Measurements from ENCODE around the gene GFOD1. TPM values are rescaled to one million over a fixed set of nuclear protein-coding genes. Genes with fewer than 3 reads are reported as not detected.
"Not testable (repeated sequence)": the region's sequence is repeated elsewhere in the genome, so short reads cannot be mapped to it uniquely, and the experiment has no call there.

Gene GFOD1
- polyA plus RNA-seq, 3 donors: 1.7 to 2.2 (median 1.9) TPM

DNA sequence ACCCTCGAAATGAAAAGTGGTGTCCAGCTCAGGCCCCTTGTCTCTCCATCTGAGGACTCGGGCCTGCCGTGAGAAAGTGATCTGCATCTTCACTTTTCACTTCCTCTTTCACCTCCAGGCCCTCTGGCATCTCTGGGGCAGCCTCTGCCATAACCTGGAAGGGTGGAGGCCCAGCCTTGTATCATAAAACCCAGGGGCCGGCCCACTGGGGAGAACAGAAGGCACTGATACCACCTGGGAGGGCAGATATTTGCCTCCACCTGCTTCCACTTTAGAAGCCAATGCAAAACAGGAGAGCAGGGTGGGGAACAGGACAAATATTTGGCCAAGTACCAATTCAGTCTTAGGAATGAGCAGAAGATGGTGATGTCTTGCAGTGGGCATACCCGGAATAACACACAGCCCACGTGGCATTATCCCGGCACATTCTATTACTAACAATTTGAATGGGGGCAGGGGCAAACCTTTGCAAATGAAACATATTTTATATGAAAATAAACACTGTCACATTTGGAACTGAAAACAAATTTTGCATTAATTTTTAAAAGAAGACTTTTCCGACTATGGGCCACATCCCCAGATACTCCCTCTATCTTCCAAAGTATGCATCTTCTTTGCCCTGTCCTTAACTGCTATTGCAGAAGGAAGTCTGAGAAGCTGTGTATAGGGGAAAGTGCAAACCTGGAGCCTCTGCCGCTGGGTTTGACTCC is 89.9 kb downstream of the GFOD1 start:
- no peak for DNase-seq (ENCODE audit: extremely low read depth in 1 of 11, low read depth in 9 of 11, low spot score in 4 of 11)

DNA sequence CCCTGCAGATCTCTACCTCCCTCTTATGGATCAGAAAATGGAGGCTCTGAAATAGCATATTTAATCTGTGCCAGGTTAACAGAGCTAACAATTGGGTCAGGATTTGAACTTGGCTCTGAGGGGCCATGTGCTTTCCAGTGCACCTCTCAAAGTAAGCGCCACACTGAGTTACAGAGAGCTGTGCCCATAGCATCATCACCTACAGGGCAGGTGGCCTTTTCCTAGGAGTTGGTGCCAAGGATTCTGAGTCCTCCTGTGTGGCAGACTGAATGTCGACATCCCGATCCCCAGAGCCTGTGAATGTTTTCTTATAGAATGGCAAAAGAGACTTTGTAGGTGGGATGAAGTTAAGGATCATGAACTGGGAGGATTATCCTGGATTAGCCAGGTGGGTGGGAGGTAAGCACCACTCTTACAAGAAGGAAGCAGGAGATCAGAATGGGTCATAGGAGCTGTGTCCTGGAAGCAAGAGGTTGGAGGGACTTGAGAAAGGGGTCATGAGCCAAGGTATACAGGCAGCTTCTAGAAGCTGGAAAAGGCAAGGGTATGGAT is 91.1 kb downstream of the GFOD1 start:
- no peak for DNase-seq (ENCODE audit: extremely low read depth in 1 of 11, low read depth in 9 of 11, low spot score in 4 of 11)

- peak in 2 of 11 donors; percentile 36 to 38 for DNase-seq (ENCODE audit: extremely low read depth in 1 of 11, low read depth in 9 of 11, low spot score in 4 of 11)
These were observed 91.8 kb downstream of the GFOD1 start for GRCh38 chr6:13395272-13396237.

GRCh38 chr6:13392462-13392861 is 94.9 kb downstream of the GFOD1 start:
- no peak for DNase-seq (ENCODE audit: extremely low read depth in 1 of 11, low read depth in 9 of 11, low spot score in 4 of 11)

- DNase-seq (ENCODE audit: extremely low read depth in 1 of 11, low read depth in 9 of 11, low spot score in 4 of 11): no peak
These were observed 95.9 kb downstream of the GFOD1 start for GRCh38 chr6:13391537-13391936.

DNA sequence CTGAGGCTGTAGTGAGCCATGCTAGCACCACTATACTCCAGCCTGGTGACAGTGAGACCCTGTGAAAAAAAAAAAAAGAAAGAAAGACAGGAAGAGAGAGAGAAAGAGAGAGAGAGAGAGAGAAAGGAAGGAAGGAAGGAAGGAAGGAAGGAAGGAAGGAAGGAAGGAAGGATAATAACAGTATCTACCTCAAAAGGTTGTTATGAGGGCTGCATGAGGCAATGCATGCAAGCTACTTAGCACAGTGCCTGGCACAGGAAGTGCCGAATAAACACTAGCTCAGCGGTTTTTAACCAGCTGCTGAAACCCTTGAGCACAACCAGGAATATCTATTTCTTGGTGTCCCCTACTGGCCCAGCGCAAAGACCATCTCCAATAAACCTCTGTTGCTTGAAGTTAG is 96.7 kb downstream of the GFOD1 start:
- no peak for DNase-seq (ENCODE audit: extremely low read depth in 1 of 11, low read depth in 9 of 11, low spot score in 4 of 11)

DNA sequence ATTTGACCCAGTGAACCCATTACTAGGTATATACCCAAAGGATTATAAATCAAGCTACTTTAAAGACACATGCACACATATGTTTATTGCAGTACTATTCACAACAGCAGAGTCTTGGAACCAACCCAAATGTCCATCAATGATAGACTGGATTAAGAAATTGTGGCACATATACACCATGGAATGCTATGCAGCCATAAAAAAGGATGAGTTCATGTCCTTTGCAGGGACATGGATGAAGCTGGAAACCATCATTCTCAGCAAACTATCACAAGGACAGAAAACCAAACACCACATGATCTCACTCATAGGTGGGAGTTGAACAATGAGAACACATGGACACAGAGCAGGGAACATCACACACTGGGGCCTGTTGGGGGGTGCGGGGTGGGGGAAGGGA is 98.2 kb downstream of the GFOD1 start:
- not testable (repeated sequence) for DNase-seq (ENCODE audit: extremely low read depth in 1 of 11, low read depth in 9 of 11, low spot score in 4 of 11)

- DNase-seq (ENCODE audit: extremely low read depth in 1 of 11, low read depth in 9 of 11, low spot score in 4 of 11): not testable (repeated sequence)
These were observed 98.6 kb downstream of the GFOD1 start for GRCh38 chr6:13388769-13389168.

GRCh38 chr6:13384966-13385365 is 102.4 kb downstream of the GFOD1 start:
- no peak for DNase-seq (ENCODE audit: extremely low read depth in 1 of 11, low read depth in 9 of 11, low spot score in 4 of 11)

GRCh38 chr6:13384506-13384905 is 102.9 kb downstream of the GFOD1 start:
- no peak for DNase-seq (ENCODE audit: extremely low read depth in 1 of 11, low read depth in 9 of 11, low spot score in 4 of 11)

GRCh38 chr6:13383328-13384163 is 103.9 kb downstream of the GFOD1 start:
- DNase-seq (ENCODE audit: extremely low read depth in 1 of 11, low read depth in 9 of 11, low spot score in 4 of 11): peak in 5 of 11 donors; percentile 20 to 51 (median 36)

- DNase-seq (ENCODE audit: extremely low read depth in 1 of 11, low read depth in 9 of 11, low spot score in 4 of 11): no peak
These were observed 106.6 kb downstream of the GFOD1 start for GRCh38 chr6:13380761-13381160.

DNA sequence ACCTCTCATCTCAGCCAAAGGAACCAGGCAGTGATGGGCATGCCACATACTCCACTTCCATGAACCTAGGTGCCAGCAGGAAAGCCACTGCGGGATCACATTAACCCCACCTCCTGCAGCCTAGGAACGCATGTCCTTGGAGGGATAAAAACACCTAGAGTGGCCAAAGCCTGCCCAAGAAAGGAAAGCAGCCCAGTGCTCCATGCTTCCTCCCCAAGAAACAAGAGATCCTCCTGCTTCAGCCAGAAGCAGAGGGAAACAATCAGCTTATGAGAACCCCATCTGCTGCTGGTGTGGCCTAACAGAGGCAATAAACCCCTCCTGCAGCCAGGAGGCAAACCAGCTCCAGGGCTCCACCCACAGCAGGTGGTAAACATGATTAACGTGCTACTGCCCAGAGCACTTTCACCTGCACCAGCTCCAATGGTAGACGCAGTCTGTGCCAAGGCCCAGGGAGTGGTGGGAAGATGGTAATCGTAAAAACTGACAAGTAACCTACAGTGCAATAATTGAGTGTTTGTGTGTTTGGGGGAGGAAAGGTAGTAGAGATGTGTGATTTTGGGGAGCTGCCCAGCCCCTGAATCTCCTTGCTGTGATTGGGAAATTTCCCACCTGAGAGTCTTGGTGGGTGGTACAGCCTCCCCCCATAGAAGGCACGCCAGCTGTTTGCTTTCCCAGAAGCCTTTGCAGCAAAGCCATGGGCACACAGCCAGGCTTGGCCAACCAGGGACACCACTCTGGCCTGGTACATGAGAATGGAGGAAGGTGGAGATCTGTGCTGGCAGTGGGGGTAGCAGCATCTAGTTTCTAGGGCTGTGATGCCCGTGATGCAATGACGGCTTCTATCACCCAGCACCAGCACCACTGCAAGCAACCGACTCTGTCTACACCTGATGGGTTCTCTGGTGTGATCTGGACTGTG is 108.5 kb downstream of the GFOD1 start:
- no peak for DNase-seq (ENCODE audit: extremely low read depth in 1 of 11, low read depth in 9 of 11, low spot score in 4 of 11)

GRCh38 chr6:13377054-13377758 is 110.2 kb downstream of the GFOD1 start:
- DNase-seq (ENCODE audit: extremely low read depth in 1 of 11, low read depth in 9 of 11, low spot score in 4 of 11): no peak

GRCh38 chr6:13375360-13375878 is 112.0 kb downstream of the GFOD1 start:
- DNase-seq (ENCODE audit: extremely low read depth in 1 of 11, low read depth in 9 of 11, low spot score in 4 of 11): no peak

DNA sequence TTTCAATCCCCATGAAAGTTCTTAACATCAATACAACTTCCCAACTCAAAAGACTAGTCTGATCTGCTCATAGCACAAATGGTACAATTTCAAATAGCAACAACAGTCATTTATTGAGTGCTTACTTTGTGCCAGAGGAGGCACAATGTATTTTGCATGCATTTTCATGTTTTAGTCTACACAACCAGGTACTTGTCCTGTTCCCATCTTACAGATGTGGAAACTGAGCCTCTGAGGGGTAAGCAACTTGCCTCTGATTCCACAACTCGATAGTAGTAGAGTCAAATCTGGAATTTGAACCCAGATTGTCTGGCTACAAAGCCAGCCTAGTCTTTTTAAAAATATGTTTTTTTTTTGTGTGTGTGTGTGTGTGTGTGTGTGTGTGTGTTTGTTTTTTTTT is 113.5 kb downstream of the GFOD1 start:
- DNase-seq (ENCODE audit: extremely low read depth in 1 of 11, low read depth in 9 of 11, low spot score in 4 of 11): no peak

DNA sequence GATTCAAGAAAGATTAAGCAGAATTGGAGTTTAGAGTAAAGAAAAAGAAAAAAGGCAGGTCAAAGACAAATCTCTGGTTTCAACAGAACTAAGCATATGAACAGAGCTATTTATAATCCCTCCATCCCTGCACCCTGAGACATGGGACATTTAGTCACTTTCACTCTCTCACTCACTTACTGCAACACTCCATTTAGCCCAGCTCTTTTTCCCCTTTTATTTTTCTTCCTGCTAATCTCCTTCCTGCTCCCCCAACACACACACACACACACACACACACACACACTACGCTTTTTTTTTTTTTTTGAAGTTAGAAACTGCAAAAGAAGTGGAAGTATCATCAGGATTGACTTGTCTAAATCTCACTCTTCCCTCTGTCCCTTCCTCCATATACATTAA is 113.9 kb downstream of the GFOD1 start:
- DNase-seq (ENCODE audit: extremely low read depth in 1 of 11, low read depth in 9 of 11, low spot score in 4 of 11): no peak
